GM19023 (cell line): ENCODE data around the gene LLGL1.

ENCODE experiments used
- ATAC-seq: cut with Tn5 transposase; IDR thresholded peaks from one replicate; pipeline ENCODE4 v1.9.1; 2021; ENCODE audit warnings: mild to moderate bottlenecking, moderate library complexity; ENCODE audit not compliant: unreplicated experiment

Gene LLGL1

DNA sequence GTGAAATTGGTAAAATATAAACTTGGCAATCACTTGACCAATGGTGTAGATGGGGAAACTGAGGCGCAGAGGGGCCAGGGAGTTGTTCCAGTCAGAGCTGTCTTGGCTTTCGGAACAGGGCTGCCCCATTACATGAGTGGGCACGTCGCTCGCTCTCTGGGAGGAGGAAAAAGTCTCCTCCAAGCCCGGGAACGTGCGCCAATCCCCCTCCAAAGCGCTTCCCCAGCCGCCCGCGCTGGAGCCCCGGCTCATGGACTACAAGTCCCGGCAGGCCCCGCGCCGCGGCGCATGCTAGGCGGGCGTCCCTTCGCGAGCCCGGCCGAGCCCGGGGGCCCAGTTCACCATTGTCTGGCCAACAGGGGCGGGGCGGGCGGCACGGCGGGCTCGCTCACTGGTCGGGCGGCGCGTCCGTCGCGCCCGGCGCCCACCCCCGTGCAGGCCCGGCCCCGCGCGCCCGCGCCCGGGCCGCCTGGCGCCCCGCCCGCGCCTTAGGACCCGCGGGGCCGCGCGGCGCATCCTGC lies at the start of gene LLGL1:
LLGL1 (plus strand) TSS at position 515 of the 521 bp plus-strand sequence. CDS start 48 bp downstream, outside the sequence.
- ATAC-seq: peak; percentile 88

DNA sequence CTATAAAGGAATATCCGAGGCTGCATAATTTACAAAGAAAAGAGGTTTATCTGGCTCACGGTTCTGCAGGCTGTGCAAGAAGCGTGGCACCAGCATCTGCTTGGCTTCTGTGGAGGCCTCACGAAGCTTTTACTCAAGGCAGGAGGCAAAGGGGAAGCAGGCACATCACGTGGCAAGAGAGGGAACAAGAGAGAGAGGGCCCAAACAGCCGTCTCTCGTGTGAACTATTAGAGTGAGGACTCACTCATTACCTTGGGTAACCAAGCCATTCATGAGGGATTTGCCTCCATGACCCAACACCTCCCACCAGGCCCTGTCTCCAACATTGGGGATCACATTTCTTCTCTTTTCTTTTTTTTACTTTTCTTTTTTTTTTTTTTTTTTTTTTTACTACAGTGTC lies 49.3 kb upstream of the LLGL1 start:
- ATAC-seq: no peak

DNA sequence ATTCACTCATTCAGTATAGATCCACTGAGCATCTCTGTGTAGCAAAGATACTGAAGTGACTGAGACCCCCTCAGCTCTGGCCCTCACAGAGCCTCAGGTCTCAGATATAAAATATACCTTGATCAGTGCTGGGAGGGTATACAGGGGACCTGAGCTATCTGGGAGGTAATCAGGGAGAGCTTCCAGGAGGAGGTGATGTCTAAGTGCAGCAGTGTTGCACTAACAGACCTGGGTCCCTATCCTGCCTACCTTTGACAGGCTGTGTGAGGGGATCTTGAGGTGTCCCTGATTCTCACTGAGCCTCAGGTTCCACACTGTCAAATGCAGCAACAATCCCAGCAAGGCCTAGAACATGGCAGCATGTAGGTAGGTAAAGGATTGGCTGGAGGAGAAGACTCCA lies 48.3 kb upstream of the LLGL1 start:
- ATAC-seq: no peak

DNA sequence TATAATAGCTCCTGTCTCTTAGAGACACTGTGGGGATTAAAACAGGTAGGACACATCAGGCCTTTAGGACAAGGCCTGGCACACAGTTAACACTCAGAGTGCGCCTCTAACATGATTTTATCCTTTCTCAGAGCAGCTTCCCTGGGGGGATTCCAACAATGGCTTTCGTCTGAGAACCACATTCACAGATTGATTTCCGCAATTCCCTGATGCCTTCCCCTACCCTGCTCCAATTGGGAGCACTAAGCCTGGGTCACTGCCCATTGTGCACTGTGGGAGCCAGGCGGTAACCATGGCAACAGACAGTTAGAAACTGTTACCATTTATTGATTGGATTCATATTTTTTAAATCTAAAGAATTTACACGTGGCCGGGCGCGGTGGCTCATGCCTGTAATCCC lies 47.7 kb upstream of the LLGL1 start:
- no peak for ATAC-seq

DNA sequence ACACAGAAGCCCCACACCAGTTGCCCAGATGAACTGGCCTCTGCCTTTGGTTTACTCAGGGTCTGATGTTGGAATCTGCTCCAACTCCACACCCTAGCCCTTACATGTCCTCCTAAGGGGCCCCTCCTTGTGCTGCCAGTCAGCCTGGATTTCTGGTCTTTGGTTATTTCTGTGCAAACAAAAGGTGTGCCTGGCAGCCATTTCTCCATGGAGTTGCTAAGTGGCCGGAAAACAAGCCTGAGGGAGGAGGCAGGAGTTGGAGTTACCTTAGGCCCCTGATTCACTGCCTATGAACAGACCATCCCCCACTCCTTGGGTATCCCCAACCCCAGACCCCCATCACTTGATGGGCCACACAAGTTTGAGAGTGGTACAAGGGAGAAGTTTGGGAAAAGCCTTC lies 46.2 kb upstream of the LLGL1 start:
- ATAC-seq: no peak

DNA sequence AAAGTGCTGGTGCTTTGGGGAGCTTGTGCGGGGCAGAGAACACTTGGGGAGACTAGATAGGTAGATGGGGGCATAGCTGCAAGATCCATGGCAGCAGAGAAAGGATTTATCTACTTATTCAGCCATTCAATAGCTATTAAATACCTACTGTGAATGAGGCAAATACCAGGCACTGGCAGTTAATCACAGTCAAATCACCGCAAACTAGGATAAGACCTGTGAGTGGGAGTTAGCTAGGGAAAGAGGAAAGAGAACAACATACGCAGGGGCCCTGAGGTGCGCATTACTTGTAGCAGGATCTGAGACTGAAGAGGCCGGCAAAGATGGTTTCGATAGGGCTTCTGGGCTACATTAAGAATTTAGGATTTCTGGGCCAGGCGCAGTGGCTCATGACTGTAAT lies 45.6 kb upstream of the LLGL1 start:
- no peak for ATAC-seq

DNA sequence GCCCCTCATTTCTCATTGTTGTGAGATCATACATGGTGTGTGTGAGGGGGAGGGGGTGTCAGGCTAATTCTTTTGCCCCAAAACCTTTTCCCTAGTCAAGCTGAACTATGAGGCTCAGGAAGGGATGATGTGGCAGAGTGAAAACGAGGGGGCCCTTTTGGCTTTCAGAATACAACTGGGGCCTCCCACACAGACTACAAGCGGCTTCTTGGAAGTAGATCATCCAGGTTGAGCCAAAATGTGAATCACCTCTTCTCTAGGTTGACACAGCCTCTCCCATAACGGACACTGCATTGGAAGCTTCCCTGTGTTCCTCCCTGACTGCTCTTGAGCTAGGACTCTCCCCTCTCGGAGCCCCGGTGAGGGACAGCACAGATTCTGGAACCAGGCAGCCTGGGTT lies 44.1 kb upstream of the LLGL1 start:
- ATAC-seq: no peak

DNA sequence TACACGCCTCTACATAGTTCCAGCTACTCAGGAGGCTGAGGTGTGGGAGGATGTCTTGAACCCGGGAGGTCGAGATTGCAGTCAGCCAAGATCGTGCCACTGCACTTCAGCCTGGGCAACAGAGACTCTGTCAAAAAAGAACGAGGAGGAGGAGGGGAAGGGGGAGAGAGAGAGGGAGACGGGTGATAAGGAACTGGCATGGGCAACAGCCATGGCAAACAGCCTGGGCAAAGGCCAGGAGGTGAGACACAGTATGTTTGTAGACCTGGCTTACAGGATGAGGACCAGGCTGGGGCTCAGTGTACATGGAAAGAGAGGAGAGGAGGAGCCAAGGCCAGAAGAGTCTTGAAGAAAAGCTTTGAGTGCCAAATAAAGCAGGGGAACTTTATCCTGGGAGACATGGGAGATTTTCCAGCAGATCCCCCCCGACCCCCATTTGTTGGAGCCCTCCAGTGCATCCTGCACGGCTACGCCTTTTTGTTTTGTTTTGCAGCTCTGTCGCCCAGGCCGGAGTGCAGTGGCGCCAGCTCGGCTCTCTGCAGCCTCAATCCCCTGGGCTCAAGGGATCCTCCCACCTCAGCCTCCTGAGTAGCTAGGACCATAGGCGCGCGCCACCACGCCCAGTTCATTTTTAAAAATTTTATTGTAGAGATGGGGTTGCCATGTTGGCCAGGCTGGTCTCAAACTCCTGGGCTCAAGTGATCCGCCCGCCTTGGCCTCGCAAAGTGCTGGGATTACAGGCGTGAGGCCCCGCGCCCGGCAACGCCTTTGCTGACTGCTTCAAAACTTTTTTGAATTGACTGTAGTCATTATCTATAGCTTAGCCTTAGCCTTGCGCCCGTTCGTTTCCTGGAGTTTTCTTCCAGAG lies 43.1 kb upstream of the LLGL1 start:
- ATAC-seq: no peak

DNA sequence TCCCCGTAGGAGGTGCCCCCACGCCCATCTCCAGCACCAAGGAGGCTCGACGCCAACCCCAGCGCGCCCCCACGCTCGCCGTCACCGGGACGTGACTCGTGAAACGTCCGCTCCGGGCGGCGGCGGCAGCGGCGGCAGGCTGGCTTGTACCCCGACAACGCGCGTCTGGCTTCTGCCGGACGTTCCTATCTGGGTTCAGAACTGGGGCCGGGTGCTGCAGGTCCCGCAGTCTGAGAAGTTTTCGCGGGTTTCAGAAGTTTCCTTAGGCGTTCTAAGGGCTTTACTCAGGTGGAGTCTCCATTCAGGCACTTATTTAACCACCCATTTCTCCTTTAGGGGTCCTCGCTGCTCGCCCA lies 42.5 kb upstream of the LLGL1 start:
- peak; percentile 48 for ATAC-seq

DNA sequence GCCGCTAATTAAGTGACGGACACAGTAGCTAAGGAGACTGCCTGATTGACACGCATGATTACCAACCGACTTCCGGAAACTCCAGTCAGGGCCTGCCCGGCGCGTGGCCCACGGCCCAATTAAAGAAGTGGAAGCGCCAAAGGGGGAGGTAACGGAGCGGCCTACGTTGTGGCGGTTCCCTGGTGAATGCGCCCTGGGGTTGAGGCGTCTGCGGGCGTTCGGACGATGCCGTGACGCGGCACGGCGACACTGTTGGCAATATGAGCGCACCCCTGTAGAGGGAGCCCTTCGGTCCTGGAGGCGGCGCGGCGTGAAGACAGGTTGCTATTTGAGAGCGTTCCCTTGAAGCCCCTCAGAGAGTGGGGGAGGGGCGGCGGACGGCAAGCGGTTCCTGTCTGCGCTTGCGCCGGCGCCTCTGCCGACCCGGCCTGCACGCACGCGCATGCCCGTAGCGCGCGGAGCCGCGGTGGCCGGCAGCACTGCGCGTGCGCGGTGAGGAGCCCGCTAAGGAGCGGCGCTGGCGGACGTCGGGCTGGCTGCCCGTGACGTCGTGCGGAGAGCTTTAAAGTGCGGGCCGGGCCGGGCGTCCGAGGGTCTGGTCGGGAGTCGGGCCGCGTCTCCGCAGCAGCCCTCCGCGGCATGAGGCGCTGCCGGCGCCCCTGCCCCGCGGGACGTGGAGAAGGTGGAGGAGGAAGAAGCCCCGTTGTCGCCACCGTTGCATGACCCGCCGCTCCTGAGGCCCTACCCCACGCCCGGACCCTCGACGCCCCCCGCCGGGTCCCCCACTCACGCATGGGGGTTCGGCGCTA lies 41.9 kb upstream of the LLGL1 start, which contains the start of gene ALKBH5:
ALKBH5 (plus strand) TSS at position 495 of the 809 bp plus-strand sequence. CDS start 416 bp downstream, outside the sequence.
- peak; percentile 75 for ATAC-seq

DNA sequence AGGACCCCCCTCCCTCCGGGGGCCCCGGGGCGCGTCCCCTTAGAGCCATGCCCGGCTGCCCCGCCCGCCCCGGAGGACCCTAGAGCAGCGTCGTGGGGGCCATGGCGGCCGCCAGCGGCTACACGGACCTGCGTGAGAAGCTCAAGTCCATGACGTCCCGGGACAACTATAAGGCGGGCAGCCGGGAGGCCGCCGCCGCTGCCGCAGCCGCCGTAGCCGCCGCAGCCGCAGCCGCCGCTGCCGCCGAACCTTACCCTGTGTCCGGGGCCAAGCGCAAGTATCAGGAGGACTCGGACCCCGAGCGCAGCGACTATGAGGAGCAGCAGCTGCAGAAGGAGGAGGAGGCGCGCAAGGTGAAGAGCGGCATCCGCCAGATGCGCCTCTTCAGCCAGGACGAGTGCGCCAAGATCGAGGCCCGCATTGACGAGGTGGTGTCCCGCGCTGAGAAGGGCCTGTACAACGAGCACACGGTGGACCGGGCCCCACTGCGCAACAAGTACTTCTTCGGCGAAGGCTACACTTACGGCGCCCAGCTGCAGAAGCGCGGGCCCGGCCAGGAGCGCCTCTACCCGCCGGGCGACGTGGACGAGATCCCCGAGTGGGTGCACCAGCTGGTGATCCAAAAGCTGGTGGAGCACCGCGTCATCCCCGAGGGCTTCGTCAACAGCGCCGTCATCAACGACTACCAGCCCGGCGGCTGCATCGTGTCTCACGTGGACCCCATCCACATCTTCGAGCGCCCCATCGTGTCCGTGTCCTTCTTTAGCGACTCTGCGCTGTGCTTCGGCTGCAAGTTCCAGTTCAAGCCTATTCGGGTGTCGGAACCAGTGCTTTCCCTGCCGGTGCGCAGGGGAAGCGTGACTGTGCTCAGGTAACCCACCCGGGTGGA lies 41.0 kb upstream of the LLGL1 start:
- peak; percentile 9 for ATAC-seq

DNA sequence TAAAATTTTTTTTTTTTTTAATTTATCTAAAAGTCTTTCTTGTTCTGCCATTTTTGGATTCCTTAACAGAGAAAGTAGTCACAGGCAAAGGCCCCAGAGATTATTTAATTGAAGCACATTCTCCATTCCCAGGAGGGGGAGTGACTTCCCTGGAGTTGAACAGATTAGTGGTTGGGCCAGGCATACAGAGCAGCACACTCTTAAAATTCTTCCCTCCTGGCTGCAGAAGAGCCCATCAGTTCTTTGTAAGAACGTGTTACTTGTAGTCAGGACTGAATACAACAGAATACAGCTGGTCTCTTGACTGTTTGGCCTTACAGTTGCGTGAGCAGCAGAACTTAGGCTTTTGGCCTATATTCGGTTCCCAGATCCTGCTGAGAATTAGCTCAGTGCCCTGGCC lies 40.0 kb upstream of the LLGL1 start:
- no peak for ATAC-seq

DNA sequence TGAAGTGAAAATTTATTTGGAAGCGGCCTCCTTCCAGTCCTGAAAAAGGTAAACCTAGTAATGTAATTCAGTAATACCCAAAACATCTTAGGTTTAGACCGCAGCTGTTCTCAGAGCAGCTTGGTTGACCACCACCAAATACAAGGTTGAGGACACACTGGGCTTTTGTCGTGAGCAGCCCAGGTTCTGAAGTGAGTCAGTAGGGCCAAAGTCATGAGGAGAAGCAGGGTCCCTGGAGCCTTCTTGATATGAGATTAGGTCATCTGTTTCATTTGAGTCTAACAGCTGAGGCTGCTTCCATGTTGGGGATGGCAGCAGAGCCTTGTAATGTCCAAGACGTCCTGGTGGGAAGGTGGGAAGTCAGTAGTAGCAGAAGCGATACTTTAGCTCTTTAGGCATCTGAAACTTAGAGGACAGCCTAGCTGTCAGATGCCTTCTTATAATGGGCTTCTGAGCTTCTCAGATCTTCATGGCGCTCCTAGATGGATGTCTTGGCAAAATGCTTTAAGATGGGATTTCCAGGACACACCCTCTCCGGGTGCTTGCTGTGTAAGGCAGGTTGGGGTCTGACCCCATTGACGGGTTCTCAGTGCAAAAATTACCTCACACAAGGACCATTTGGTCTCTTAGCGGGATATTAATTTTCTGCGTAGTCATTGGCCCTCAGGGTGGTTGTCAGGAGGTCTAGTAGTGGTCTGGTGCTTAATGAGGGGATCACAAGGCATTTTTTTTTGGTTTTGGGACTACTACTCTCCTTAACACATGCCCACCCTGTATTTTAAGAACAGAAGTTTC lies 39.4 kb upstream of the LLGL1 start:
- no peak for ATAC-seq

DNA sequence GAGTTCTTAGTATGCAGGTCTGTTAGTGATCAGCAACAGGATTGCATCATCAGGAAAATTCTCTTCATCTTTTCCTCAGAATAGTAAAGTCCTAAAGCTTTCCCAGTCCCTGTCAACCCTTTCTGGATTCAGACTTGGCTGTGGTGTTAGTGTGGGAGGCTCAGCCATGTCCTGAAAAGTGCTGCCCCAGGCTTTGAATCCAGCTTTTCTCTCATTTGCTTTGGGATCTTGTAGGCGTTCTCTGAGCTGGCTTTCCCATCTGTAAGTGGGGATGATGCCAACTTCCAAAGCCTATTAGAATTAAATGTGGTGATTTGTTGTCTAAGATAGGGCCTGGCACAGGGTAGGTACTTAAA lies 38.8 kb upstream of the LLGL1 start:
- no peak for ATAC-seq

DNA sequence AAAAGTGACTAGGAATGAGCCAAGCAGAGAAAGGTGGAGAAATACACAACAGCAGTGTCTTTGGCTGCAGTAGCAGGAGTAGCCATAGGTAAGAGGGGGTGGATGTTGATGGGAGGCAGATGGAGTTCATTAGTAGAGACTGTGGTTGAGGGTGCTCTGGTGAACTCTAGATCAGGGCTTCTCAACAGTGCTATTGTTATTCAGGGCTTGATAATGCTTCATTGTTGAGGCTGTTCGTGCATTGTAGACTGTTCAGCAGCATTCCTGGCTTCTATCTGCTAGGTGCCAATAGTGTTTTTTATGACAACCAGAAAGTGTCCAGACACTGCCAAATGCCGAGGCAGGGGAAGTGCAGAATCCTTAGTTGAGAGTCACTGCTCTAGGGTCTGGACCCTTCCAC lies 38.2 kb upstream of the LLGL1 start:
- ATAC-seq: no peak

DNA sequence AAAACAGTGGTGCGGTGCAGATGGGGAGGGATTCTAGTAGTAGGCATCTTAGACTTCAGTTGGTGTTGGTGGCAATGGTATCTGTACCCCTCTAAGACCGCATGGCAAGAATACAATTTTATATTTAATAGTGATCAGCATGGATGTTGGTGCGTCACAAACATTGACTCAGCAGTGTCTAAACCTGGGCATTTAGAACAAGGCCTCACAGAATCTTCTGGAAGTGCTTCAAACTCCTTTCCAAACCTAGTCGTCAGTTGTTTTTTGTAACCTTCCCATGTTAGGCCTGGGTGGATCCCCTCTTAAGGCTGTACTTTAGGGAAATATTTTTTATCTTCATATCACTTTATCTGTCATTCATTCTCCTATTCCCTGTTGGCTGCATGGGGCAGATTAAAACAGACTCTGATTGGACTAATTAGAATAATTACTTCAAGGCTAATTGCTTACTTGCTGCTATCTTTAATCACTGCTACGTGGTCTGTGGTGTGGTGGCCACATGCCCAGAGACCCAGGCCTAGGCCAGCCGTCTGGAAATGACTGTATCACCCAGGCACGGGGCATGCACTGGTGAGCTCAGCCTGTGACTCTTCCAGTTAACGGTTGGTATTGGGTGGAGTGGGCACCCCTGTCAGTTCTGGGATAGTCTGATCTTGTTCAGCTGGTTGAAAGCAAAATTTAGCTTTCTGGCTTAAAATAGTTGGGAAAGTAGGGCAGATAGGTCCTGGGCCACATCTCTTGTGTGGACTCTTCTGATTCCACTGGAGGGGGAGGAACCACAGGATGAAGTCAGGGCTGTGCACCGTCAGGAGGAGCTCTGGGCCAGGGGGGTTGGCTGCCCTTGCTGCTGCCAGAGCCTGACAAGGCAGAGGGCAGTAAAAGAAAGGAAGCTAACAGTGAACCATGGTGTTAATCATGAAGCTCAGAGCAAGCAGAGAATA lies 37.3 kb upstream of the LLGL1 start:
- ATAC-seq: no peak

DNA sequence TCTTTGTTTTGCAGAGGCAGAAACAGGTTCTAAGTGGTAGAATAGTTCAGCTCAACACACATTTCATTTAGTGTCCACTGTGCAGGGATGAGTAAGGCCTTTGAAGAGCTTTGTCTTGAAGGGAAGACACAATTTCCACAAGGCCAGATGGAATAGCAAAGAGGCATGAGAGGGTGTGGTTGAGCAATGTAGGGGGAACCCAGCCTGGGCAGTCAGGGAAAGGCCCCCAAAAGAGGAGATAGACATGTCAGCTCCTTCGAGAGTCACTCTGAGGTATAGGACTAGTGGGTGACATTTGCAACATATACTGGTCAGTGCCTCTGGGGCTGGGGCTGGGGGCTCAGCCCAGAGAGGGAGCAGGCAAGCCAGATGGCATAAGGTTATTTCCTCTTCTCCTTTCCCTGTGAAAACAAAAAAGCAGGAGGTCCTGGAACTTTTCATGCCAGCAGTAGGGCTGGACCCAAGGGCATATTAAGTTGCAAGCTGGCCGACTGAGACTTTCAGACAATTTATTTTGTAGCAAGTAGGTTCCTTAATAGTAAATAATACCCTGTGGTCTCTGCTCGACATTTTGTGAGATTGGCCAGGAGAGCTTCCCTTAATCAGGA lies 34.7 kb upstream of the LLGL1 start:
- ATAC-seq: no peak

DNA sequence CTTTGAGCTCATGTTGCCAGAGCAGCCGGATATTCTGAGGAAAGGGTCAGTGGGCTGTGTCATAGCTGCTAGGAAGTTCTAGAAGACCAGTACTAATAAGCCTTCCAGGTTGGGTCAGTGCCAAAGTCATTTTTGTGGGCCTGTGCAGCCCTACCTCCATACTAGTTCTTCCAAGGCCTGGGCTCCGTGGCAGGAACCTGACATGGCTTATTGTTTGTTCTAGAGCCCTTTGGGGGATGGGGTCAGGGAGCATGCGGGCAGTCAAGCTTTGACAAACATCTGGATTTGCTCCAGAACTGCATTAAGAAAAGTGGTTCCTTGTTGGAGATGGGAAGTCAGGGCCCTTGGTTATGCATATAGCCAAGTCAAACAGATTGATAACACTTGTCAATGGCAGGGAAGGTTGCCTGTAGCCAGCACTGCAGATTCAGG lies 34.2 kb upstream of the LLGL1 start:
- ATAC-seq: no peak

DNA sequence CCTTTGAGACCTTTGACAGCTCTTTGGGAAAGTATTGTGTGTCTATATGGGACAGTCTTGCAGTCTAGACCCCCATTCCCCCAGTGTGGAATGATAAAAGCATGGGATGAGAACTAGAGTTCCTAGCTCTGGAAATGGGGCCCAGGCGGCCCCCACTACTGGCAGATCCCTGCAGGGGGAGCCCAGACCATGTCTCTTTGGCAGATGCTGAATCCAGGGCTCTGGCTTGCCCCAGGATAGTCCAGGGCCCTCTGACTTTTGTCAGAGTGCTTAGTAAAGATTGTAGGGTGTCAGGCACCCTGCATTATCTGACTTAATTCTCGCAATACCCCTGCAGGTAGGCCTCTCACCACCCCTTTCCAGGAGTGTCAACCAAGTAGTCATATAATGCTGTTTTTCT lies 33.5 kb upstream of the LLGL1 start:
- no peak for ATAC-seq
